ENCODE data around the gene CDC45.
A peak's percentile ranks its signal among the peaks of the same experiment; 100 is the strongest.

The CDC45 gene

GRCh38 chr22:19448076-19448607, 31.6 kb upstream of the CDC45 start:
- DNase-seq: peak; percentile 96

GRCh38 chr22:19448739-19449421, 30.8 kb upstream of the CDC45 start:
- no peak for DNase-seq

GRCh38 chr22:19449422-19449767, 30.3 kb upstream of the CDC45 start:
- no peak for DNase-seq

DNA sequence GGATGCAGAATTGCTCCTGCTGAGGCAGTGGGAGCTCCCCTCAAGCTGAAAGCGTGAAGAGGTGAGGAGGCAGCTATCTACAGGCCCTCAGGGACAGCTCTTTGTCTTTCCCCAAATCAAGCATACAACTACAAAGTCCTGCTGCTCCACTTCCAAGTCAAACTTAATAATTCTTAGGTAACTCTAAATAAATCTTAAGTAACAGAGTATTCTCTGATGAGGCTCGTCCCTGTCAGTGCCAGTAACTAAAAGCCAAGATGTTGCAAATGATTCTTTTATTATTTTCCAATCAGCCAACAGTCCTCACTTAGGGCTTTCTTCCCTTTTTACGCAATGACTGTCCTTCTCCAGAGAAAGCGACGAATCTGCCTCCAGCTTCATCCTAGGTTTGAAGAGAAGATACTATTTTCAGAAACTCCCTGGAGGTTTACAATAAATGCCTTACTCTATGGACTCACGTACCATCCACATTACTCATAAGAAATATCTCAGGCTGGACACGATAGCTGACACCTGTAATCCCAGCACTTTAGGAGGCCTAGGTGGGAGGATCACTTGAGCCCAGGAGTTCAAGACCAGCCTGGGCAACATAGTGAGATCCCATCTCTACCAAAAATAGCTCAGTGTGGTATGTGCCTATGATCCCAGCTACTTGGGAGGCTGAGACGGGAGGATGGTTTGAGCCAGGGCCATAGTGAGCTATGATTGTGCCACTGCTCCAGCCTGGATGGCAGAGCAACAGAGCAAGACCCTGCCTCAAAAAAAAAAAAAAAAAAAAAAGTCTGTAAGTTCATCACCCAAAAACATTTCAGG, 29.2 kb upstream of the CDC45 start:
- DNase-seq: no peak

- no peak for DNase-seq
Measured at GRCh38 chr22:19451570-19451969, 28.1 kb upstream of the CDC45 start.

- no peak for DNase-seq
Measured at GRCh38 chr22:19453718-19454117, 26.0 kb upstream of the CDC45 start.

DNA sequence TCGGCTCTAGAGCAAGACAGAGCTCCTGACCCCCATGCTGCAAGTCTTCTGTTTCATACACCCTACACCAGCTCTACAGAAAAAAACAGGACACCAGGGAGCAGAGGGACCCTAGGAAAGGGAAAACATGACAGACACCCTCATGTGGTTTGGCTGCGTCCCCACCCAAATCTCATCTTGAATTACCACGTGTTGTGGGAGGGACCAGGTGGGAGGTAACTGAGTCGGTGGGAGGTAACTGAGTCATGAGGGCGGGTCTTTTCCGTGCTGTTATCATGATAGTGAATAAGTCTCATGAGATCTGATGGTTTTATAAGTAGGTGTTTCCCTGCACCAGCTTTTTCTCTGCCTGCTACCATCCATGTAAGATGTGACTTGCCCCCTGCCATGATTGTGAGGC, 25.6 kb upstream of the CDC45 start:
- DNase-seq: no peak

DNA sequence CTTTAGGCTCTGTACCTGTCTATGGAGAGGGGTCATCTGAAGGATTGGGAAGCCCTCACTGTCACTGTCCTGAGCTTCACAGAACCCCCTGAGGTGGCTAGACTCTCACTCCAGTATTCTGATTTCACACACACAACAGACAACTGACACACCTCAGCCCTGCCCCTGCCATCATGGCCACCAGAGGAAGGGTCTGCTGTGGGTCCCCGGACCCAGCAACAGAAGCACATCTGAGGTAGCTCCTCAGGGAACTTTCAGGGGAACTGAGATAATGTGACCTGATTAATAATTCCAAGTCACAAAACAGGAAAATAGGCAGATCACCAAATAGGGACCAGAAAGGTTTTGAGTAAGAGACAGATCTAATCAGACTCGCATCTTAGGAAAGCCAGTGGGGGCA, 24.7 kb upstream of the CDC45 start:
- DNase-seq: no peak

- no peak for DNase-seq
Measured at GRCh38 chr22:19455585-19456370, 23.9 kb upstream of the CDC45 start.

DNA sequence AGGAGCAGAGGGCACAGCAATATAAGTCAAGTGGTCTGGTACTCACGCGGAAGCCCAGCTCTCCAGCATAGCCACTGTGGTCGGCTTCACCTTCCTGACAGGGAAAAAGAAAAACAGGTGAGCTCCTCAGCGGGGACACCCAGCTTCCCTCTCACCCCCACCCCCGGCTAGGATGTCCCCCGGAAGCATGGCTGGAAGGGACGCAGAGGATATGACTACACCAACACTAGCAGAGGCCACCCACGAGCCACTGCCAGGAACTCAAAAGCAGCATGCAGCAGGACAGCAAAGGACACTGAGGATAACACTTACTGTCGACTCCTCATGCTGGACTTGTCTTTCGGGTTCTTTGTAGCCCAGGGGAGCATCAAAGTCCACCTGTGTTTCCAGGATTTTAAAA, 23.2 kb upstream of the CDC45 start:
- no peak for DNase-seq

- no peak for DNase-seq
Measured at GRCh38 chr22:19457828-19458428, 21.8 kb upstream of the CDC45 start.

- no peak for DNase-seq
Measured at GRCh38 chr22:19460036-19460435, 19.7 kb upstream of the CDC45 start.

- DNase-seq: no peak
Measured at GRCh38 chr22:19461506-19461905, 18.2 kb upstream of the CDC45 start.

DNA sequence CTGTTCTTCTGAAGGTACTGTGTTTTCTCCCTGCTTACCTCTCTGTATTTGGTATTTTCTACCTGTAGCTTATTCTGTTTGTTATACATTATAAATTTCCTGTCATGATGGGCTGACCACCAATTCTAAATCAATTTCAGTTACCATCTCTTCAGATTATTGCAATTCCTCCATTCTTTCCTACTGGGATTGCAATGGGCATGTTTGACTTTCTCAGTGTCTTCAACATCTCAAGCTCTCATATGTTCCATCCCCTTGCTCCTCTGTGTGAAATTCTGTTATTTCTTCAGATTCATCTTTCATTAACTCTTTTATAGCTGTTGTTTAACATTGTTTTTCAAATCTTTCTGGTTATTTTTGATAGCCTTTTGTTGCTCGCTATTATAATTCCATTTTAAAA, 16.7 kb upstream of the CDC45 start:
- DNase-seq: no peak

DNA sequence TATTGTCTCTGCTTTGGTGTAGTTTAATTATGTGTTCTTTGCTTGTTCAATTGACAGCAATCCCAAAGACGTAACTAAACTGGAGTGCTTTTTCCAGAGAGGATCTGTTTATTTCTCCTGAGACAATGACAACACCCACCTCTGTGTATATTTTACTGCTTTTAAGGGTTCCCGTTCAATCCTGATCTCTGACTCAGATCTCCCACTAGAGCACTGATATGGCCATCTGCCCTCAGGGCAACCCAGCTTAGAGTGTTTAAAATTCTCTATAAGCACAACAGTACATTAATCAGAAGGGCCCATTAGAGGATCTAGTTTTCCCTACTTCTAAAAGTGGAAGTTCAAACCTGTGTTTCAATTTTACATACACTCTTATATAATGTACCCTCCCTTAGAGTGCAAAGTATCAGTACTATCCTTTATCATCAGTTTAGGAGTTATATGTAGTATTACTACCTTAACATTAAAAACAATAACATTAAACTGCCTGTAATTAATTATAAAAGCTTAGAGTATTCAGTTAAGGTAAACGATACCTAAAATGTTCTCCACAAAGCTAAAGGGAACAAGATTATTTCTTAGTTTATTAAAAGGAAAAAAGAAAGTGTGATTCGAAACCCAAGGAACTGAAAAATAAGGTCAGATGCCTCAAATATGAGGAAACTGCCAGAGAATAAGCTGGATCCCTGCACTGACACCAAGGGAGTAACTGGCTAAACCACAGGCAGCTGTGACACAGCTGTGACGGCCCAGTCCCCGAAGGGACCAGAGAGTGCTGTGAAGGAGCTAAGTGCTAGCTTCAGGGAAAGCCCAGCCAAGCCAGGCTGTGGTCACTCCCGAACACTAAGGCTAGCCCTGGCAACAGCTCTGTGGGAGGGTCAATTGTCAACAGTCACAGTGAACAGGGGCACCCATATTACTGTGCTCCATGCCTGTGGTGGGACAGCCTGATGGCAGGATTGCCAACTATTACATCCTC, 15.9 kb upstream of the CDC45 start:
- DNase-seq: no peak

DNA sequence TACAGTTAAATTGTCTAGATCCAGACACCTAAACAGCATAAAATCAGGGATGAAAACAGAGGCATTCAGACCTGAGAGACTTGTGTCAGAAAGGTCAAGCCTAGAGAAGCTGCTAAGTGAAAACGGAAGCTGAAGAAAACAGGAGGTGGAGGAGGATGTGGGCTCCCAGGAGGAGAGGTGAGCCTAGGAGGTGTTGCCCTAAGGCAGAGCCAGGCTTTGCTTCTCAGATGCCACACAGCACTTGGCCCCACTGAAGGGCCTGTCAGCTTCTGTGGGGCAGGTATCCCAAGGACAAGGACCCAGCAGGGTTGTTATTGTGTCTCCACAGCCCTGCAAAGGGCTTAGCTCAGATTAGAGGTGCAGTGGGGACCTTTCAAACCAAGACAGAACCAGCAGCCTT, 15.2 kb upstream of the CDC45 start:
- no peak for DNase-seq

- DNase-seq: no peak
Measured at GRCh38 chr22:19464975-19465374, 14.7 kb upstream of the CDC45 start.

- peak; percentile 36 for DNase-seq
Measured at GRCh38 chr22:19466126-19466716, 13.5 kb upstream of the CDC45 start.

DNA sequence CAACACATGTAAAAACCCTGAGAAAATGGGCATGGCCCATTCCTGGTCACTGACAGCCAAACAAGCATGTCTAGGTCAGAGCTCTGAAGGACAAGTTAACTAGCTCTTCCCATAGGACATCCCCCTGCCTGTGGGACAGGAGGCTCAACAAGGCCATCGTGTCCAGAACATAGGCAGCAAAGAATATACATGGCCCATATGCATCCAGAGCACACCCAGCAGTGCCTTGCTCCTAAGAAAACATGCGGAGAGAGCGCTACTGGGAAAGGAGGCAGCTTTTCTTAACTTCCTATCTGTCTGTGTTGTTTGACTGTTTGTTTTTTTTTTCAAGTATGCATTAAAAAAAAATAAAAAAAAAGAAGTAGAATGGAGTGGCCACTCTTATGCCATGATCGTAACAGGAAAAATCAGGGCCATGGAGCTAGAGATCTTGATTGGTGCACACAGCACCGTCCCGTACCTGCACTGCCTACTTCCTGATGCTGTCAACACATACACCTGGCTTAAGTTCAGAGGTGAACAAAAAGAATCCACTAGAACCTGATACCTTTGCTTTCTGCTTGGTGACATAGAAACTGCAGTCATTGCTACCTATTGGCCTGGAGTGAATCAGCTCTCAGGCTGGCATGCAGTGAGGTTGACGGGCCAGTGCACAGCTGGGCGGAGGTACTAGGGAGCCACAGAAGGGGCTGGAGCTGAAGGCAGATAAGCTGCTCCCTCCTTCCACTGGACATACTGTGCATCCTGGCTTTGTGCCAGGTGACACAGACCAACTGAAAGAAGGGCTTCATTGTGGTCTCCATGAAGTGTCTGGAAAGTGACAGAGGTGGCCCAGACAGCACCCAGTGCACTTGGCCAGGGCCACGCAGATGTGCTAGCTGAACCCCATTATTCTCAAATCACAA, 12.6 kb upstream of the CDC45 start:
- DNase-seq: no peak

- no peak for DNase-seq
Measured at GRCh38 chr22:19467912-19468311, 11.8 kb upstream of the CDC45 start.
